Measurements from ENCODE around the gene C12orf50.

DNA sequence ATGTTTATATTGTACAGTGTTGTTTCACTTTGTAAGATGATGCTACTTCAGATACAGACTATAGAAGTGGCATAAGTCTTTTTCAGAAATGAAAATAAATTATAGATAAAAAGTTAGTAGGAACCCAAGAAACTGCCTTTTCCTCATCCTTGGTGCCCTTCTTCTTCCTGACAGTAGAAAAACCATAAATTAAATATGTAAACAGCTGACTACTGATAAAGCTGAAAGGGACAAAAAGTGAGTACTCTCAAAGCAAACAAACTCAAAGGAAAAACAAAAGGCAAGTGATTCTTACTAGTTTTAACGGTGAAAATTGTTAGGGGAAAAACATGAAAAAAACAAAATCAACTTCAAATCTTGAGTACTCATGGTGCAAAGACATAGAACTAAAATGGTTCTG lies 8.6 kb upstream of the C12orf50 start:
- no peak for TF ChIP-seq EZH2 (IDR thresholded peaks at IDR 0.05; ENCODE audit: low read depth, unreplicated experiment)
- TF ChIP-seq, protein P1, sequence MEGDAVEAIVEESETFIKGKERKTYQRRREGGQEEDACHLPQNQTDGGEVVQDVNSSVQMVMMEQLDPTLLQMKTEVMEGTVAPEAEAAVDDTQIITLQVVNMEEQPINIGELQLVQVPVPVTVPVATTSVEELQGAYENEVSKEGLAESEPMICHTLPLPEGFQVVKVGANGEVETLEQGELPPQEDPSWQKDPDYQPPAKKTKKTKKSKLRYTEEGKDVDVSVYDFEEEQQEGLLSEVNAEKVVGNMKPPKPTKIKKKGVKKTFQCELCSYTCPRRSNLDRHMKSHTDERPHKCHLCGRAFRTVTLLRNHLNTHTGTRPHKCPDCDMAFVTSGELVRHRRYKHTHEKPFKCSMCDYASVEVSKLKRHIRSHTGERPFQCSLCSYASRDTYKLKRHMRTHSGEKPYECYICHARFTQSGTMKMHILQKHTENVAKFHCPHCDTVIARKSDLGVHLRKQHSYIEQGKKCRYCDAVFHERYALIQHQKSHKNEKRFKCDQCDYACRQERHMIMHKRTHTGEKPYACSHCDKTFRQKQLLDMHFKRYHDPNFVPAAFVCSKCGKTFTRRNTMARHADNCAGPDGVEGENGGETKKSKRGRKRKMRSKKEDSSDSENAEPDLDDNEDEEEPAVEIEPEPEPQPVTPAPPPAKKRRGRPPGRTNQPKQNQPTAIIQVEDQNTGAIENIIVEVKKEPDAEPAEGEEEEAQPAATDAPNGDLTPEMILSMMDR (conservative IDR thresholded peaks at IDR 0.05; ENCODE audit: low read depth in 2 of 2): no peak
- TF ChIP-seq JUNB (IDR thresholded peaks at IDR 0.05; ENCODE audit: unreplicated experiment): no peak
- no peak for TF ChIP-seq EZH2phosphoT487 (IDR thresholded peaks at IDR 0.05; ENCODE audit: unreplicated experiment)
- TF ChIP-seq REST (IDR thresholded peaks at IDR 0.05; ENCODE audit: unreplicated experiment): no peak
- no peak for TF ChIP-seq NANOG (IDR thresholded peaks at IDR 0.05; ENCODE audit: borderline replicate concordance)
- no peak for TF ChIP-seq POLR2AphosphoS5 (IDR thresholded peaks at IDR 0.05; ENCODE audit: low read depth)
